GM19468 (cell line): ENCODE results near the gene CD53.
"Not testable (repeated sequence)": the region's sequence is repeated elsewhere in the genome, so short reads cannot be mapped to it uniquely, and the experiment has no call there.

Experiments used
- ATAC-seq: cut with Tn5 transposase; IDR thresholded peaks from one replicate; pipeline ENCODE4 v1.9.1; 2021; ENCODE audit warnings: mild to moderate bottlenecking, moderate library complexity, moderate number of reproducible peaks; ENCODE audit not compliant: unreplicated experiment; ENCODE audit errors: extremely low read depth

Gene CD53

GRCh38 chr1:110872745-110873720, at the start of gene CD53:
Gene CD53, plus strand, starts transcription at chr1:110873148. Its CDS starts 18,261 bp downstream, at chr1:110891409.
- ATAC-seq, result no peak

- no peak for ATAC-seq
Observed at GRCh38 chr1:110824192-110824591, 48.8 kb upstream of the CD53 start.

- ATAC-seq, result no peak
Observed at GRCh38 chr1:110829955-110830553, 42.9 kb upstream of the CD53 start.

- not testable (repeated sequence) for ATAC-seq
Observed at GRCh38 chr1:110833779-110834178, 39.2 kb upstream of the CD53 start.

- no peak for ATAC-seq
Observed at GRCh38 chr1:110846861-110847260, 26.1 kb upstream of the CD53 start.

GRCh38 chr1:110850145-110850544, 22.8 kb upstream of the CD53 start:
- ATAC-seq, result no peak

GRCh38 chr1:110850627-110851026, 22.3 kb upstream of the CD53 start:
- no peak for ATAC-seq

- no peak for ATAC-seq
Observed at GRCh38 chr1:110853135-110853534, 19.8 kb upstream of the CD53 start.

GRCh38 chr1:110856410-110856809, 16.5 kb upstream of the CD53 start:
- no peak for ATAC-seq

- ATAC-seq, result no peak
Observed at GRCh38 chr1:110857964-110858948, 14.7 kb upstream of the CD53 start.

GRCh38 chr1:110859062-110859461, 13.9 kb upstream of the CD53 start:
- ATAC-seq, result no peak

- no peak for ATAC-seq
Observed at GRCh38 chr1:110860174-110860573, 12.8 kb upstream of the CD53 start.

GRCh38 chr1:110860620-110861019, 12.3 kb upstream of the CD53 start:
- not testable (repeated sequence) for ATAC-seq

GRCh38 chr1:110861942-110862341, 11.0 kb upstream of the CD53 start:
- ATAC-seq, result not testable (repeated sequence)

- no peak for ATAC-seq
Observed at GRCh38 chr1:110864287-110864686, 8.7 kb upstream of the CD53 start.

GRCh38 chr1:110870721-110871388, 2.1 kb upstream of the CD53 start:
- no peak for ATAC-seq

- no peak for ATAC-seq
Observed at GRCh38 chr1:110872366-110872744, 593 bp upstream of the CD53 start.

- ATAC-seq, result no peak
Observed at GRCh38 chr1:110873856-110874255, 908 bp downstream of the CD53 start.

GRCh38 chr1:110874324-110875215, 1.6 kb downstream of the CD53 start:
- no peak for ATAC-seq
